Measurements from ENCODE around the gene USP25.

Gene USP25, protein sequence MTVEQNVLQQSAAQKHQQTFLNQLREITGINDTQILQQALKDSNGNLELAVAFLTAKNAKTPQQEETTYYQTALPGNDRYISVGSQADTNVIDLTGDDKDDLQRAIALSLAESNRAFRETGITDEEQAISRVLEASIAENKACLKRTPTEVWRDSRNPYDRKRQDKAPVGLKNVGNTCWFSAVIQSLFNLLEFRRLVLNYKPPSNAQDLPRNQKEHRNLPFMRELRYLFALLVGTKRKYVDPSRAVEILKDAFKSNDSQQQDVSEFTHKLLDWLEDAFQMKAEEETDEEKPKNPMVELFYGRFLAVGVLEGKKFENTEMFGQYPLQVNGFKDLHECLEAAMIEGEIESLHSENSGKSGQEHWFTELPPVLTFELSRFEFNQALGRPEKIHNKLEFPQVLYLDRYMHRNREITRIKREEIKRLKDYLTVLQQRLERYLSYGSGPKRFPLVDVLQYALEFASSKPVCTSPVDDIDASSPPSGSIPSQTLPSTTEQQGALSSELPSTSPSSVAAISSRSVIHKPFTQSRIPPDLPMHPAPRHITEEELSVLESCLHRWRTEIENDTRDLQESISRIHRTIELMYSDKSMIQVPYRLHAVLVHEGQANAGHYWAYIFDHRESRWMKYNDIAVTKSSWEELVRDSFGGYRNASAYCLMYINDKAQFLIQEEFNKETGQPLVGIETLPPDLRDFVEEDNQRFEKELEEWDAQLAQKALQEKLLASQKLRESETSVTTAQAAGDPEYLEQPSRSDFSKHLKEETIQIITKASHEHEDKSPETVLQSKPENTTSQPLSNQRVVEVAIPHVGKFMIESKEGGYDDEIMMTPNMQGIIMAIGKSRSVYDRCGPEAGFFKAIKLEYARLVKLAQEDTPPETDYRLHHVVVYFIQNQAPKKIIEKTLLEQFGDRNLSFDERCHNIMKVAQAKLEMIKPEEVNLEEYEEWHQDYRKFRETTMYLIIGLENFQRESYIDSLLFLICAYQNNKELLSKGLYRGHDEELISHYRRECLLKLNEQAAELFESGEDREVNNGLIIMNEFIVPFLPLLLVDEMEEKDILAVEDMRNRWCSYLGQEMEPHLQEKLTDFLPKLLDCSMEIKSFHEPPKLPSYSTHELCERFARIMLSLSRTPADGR

GRCh38 chr21:15729674-15730483 is at the start of gene USP25:
Gene USP25 (plus strand): TSS chr21:15729982. CDS start chr21:15730394, 412 bp downstream.
- DNase-seq (ENCODE audit: low spot score), result peak; percentile 88

- DNase-seq (ENCODE audit: low spot score), result peak; percentile 66
Measured at GRCh38 chr21:15682186-15682895, 47.4 kb upstream of the USP25 start.

GRCh38 chr21:15682977-15683376 is 46.8 kb upstream of the USP25 start:
- DNase-seq (ENCODE audit: low spot score), result peak; percentile 24

- no peak for DNase-seq (ENCODE audit: low spot score)
Measured at GRCh38 chr21:15686506-15686905, 43.3 kb upstream of the USP25 start.

- DNase-seq (ENCODE audit: low spot score), result no peak
Measured at GRCh38 chr21:15687208-15687607, 42.6 kb upstream of the USP25 start.

- no peak for DNase-seq (ENCODE audit: low spot score)
Measured at GRCh38 chr21:15688016-15688415, 41.8 kb upstream of the USP25 start.

- DNase-seq (ENCODE audit: low spot score), result no peak
Measured at GRCh38 chr21:15688809-15689208, 41.0 kb upstream of the USP25 start.

DNA sequence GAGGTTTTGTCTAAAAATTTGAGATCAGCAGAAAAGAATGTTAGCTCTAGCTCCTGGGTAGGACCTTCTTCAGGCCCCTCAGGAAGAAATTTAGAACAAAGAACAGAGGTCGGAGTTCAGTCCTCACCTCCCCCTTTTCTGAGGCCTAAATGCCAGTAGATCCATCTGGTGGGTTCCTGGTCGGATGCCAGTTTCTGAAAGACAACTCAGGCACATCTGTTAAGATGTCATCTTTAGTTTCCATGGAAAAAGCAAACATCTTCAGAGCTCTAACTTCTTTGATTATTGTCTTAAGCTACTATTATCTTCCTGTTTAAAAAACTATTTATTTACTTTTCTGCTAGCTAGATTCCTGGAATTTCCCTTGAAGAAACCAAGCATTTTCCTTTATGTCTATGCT is 37.1 kb upstream of the USP25 start:
- DNase-seq (ENCODE audit: low spot score), result no peak

DNA sequence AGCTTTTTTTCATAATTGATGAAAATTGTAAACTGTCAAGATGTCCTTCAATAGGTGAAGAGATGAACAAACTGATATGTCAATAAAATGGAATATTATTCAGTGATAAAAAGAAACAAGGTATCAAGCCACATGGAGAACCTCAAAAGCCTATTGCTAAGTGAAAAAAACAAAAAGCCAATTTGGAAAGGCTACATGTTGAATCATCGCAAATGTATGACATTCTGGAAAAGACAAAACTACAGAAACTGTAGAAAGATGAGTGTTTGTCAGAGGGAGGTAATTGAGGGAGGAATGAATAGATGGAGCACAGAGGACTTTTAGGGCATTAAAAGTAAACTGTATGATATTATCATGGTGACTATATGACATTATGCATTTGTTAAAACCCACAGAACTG is 34.5 kb upstream of the USP25 start:
- no peak for DNase-seq (ENCODE audit: low spot score)

GRCh38 chr21:15701830-15702229 is 28.0 kb upstream of the USP25 start:
- no peak for DNase-seq (ENCODE audit: low spot score)

- DNase-seq (ENCODE audit: low spot score), result no peak
Measured at GRCh38 chr21:15703932-15704331, 25.9 kb upstream of the USP25 start.

GRCh38 chr21:15706696-15707095 is 23.1 kb upstream of the USP25 start:
- no peak for DNase-seq (ENCODE audit: low spot score)

DNA sequence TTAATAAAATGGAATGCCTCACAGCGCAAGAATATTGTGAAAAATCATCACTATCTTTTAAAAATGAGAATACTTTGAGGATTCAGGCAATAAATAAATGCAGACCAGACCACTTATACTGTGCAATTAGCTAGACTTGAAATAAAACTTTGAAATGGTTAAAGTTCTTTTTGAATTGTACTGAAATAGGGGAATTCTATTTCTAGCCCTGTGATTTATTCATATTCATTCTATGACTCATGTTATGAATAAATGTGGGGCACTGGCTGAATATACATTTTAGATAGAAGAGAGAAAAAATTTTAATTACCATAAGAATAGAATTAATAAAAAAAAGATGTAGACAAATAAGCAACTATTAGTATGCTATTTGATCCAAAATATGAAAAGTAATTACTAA is 16.4 kb upstream of the USP25 start:
- DNase-seq (ENCODE audit: low spot score), result no peak

DNA sequence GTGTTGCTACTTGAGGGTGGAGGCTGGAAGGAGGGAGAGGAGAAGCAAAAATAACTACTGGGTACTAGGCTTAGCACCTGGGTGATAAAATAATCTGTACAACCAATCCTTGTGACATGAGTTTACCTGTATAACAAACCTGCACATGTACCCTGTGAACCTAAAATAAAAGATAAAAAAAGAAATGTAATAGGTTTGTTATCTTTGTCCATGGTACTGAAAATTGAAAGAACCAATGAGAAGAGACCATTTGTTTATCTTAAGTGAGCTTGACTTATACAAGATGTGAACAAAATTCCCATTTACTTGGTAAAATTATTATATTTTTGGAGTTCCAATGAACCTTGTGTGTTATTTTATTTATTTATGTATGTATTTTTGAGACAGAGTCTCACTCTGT is 11.1 kb upstream of the USP25 start:
- no peak for DNase-seq (ENCODE audit: low spot score)

DNA sequence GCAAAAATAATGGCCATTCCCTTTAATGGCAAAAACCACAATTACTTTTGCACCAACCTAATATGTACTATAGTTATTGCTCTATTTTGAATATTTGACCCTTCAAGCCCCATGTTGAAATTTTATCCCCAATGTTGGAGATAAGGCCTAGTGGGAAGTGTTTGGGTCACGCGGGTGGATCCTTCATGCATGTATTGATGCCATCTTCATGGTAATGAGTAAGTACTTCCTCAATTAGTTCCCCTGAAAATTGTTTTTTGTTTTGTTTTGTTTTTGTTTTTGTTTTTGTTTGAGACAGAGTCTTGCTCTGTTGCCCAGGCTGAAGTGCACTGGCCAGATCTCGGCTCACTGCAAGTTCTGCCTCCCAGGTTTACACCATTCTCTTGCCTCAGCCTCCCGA is 9.8 kb upstream of the USP25 start:
- DNase-seq (ENCODE audit: low spot score), result no peak

GRCh38 chr21:15722591-15723324 is 7.0 kb upstream of the USP25 start:
- no peak for DNase-seq (ENCODE audit: low spot score)

DNA sequence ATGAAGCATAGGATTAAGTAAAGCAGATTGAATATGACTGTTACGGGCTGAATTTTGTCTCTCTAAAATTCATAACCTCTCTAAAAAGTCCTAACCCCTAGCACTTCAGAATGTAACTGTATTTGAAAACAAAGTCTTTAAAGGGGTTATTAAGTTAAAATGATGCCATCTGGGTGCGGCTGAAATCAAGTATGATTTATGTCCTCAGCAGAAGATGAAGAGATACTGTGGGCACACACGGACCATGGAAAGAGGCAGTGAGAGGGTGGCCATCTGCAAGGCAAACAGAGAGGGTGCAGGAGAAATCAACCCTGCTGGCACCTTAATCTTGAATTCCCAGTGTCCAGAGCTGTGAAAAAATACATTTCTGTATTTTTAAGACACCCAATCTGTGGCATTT is 3.8 kb upstream of the USP25 start:
- DNase-seq (ENCODE audit: low spot score), result no peak

GRCh38 chr21:15728046-15728445 is 1.7 kb upstream of the USP25 start:
- no peak for DNase-seq (ENCODE audit: low spot score)

DNA sequence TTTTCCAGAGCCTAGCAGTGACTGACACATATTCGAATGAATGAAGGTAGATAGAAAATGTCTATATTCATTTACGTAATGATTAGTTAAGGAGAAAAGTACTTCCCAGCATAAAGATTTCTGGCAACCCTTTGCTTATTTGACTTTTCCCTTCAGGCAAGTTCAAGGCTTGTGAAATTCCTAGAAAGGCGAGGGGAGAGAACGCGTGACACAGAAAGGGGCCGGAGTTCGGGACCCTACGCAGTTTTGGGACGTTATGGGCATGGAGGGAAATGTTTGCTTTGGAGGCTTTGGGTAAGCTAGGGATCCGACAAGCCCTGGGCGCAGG is 472 bp upstream of the USP25 start:
- DNase-seq (ENCODE audit: low spot score), result no peak

DNA sequence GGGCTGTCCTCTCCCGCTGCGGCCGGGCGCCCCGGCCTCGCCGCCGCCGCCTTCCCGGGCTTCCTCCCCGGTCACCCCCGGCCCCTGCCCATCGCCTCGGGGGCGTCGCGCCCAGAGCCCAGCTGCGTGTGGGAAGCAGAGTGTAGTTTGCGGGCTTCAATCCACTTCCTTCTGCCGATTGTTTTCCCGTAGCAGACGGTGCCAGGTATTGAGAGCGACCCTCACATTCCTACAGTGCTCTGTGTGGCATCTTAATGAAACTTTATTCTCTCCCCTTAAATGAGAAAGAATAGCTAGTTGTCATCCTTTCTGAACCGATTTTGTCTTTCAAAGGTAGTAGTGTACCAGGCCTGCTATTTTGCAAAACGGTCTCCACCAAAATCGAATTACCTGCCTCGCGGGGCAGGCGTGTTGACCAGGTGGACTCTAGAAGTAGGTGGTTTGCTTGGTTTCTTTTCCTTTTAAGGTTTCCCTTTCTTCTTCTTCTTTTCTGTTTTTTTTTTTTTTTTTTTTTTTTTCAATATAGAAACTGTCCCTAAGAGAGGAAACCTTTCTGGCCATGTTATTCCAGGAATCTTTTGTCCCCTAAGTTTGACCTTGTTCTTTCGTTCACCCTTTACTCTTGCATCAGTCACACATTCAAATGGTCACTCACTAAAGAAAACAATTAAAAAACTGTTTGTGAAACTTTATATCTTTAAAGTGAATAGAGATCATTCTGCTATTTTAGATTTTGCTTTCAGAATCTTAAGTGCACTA is 881 bp downstream of the USP25 start:
- DNase-seq (ENCODE audit: low spot score), result no peak
